H1 (cell line): Measurements from ENCODE around the gene FBXO28. TPM values are rescaled to one million over a fixed set of nuclear protein-coding genes. Genes with fewer than 3 reads are reported as not detected.

ENCODE experiments used
- E2F6 ChIP-seq: IDR thresholded peaks from 2 replicates; pipeline ENCODE4 v1.6.1; 2012; ENCODE audit warnings: inconsistent platforms
- EGR1 ChIP-seq: IDR thresholded peaks from 2 replicates; pipeline ENCODE4 v1.6.1; 2011; ENCODE audit warnings: low read depth, low read length, borderline replicate concordance
- KDM5A ChIP-seq: fragments of 200-600 bp; IDR thresholded peaks from 2 replicates; pipeline ENCODE4 v1.7.1; 2012; ENCODE audit warnings: mild to moderate bottlenecking, low read length, inconsistent platforms, mixed read lengths
- MAX ChIP-seq: IDR thresholded peaks from 2 replicates; pipeline ENCODE4 v1.6.1; 2012; ENCODE audit warnings: inconsistent platforms
- POLR2A ChIP-seq, 2 experiments: IDR thresholded peaks; 1 replicate in 1 of 2; 2 replicates in 1 of 2; pipeline ENCODE4 v1.6.1; 2011; ENCODE audit warnings: low read depth in 2 of 2, low read length in 2 of 2, mild to moderate bottlenecking in 2 of 2; ENCODE audit errors: control extremely low read depth in 1 of 2
- RBBP5 ChIP-seq: IDR thresholded peaks from 2 replicates; pipeline ENCODE4 v1.7.1; 2012; ENCODE audit warnings: low read depth, mild to moderate bottlenecking, inconsistent platforms, low read length, moderate library complexity, borderline replicate concordance
- SIX5 ChIP-seq: IDR thresholded peaks from 2 replicates; pipeline ENCODE4 v1.6.1; 2011; ENCODE audit warnings: mild to moderate bottlenecking, low read depth, low read length
- TAF1 ChIP-seq: IDR thresholded peaks from 2 replicates; pipeline ENCODE4 v1.6.1; 2011; ENCODE audit warnings: mild to moderate bottlenecking, low read depth, low read length
- TAF7 ChIP-seq: optimal IDR thresholded peaks from 2 replicates; pipeline ENCODE3; 2011; ENCODE audit warnings: low read depth, mild to moderate bottlenecking, inconsistent platforms, low read length, moderate library complexity, borderline replicate concordance
- TCF12 ChIP-seq: IDR thresholded peaks from 2 replicates; pipeline ENCODE4 v1.6.1; 2011; ENCODE audit warnings: low read depth, mild to moderate bottlenecking, low read length
- YY1 ChIP-seq: IDR thresholded peaks from 2 replicates; pipeline ENCODE4 v1.6.1; 2011; ENCODE audit warnings: low read depth, mild to moderate bottlenecking, low read length
- polyA plus RNA-seq, 7 experiments: library from polyadenylated mRNA; depleted of rRNA in 3 of 7; stranded (reverse) in 5 of 7; unstranded in 2 of 7; fragments of >200 nt in 5 of 7; fragments of 200-250 nt in 2 of 7; gene quantifications; 1 replicate in 5 of 7; 2 replicates in 1 of 7; 4 replicates in 1 of 7; pipeline versions ENCODE4 v1.2.1 to v1.2.3, GENCODE V29; 2011 to 2013; ENCODE audit warnings: missing spikeins in 2 of 7, mixed read lengths in 2 of 7
- total RNA-seq: library from RNA; stranded (reverse); fragmentation: NEBNext Ultra II Directional; extraction: Animal tissue kit (Norgen Biotek cat#: 25700); gene quantifications from 2 replicates; pipeline ENCODE4 v1.2.1, GENCODE V29; 2021

FBXO28 gene
- total and polyA plus RNA-seq, 2 of the 8 experiments (the other 6 are each of a cell fraction or from before 2014, with no cell fraction given), result 10.3 to 42.5 TPM

GRCh38 chr1:224182866-224183590, 69.1 kb downstream of the FBXO28 start, which contains the start of gene DEGS1 (continued):
- TF ChIP-seq EGR1 (peak; percentile 85; the same call in 1 of the 2 replicates), E2F6 (peak; percentile 25; the same call in 1 of the 2 replicates), MAX (peak; percentile 71), RBBP5 (peak; percentile 95), POLR2A (IDR thresholded peaks at IDR 0.05; ENCODE audit: control extremely low read depth in 1 of 2, low read depth in 2 of 2, low read length in 2 of 2) (peak; percentile 30 to 35; a peak in 2 of 3 replicates), TAF7 (peak; percentile 27), TAF1 (peak; percentile 60), SIX5 (no peak), TCF12 (no peak), YY1 (no peak), KDM5A (no peak)
